ENCODE data around the gene SUFU.

SUFU gene

DNA sequence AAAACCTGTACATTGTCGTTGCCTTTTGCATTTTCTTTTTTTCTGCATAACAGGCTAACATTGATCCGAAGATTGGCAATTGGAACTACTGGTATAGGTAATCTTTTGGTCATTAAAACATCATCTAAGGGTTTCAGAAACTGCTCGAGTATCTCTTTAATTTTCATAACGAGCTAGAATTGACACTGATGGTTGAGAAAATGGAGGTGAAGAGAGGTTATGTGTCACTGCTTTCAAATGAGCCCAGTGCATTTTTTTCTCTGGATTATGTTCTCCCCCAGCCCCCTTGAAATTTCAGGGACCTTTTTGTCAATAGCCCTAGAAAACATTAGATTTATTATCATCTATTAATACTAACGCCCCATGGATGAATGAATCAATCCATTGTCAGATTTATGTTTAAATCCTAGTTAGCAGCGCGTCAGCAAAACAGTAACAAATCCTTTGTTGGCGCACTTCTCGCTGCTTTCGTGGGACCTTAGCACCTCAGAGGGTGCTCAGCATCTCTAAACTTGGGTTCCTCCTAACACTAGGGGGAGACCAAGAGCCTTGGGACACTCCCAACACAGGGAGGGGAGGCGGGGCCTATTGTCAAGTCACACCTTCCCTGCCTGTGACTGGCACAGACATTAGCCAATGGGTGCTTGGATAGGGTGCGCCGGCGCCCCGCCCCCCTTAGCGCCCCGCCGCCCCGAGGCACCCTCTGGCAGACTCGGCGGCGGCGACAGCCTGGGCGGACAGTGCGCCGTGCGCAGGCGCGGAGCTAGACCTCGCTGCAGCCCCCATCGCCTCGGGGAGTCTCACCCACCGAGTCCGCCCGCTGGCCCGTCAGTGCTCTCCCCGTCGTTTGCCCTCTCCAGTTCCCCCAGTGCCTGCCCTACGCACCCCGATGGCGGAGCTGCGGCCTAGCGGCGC lies at the start of gene SUFU:
Gene SUFU, plus strand, starts transcription at position 709 of the 915 bp plus-strand sequence. Its CDS starts 181 bp downstream, at position 890.
- peak; percentile 55 for DNase-seq

- peak; percentile 0 for DNase-seq
These were observed 48.9 kb upstream of the SUFU start for GRCh38 chr10:102454662-102455487.

DNA sequence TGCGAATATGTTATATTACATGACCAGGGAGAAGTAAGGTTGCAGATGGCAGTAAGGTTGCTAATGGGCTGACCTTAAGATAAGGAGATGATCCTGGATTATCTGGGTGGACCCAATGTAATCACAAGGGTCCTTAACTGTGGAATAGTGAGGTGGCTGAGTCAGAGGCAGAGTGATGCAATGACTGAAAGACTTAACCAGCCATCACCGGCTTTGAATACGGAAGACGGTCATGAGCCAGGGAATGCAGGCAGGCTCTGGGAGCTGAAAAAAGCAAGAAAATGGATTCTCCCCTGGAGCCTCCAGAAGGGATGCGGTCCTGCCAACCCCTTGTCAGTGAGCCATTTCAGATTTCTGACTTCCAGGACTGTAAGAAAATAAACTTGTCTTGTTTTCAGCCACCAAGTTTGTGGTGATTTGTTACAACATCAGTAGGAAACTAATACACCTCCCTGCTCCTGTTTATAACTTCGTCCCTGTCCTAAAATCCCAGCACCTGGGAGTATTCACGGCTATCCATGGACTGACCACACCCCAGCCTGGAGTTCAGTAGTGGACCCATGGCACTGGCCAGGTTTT lies 47.8 kb upstream of the SUFU start:
- no peak for DNase-seq

GRCh38 chr10:102457591-102458150 lies 46.1 kb upstream of the SUFU start:
- DNase-seq = no peak

DNA sequence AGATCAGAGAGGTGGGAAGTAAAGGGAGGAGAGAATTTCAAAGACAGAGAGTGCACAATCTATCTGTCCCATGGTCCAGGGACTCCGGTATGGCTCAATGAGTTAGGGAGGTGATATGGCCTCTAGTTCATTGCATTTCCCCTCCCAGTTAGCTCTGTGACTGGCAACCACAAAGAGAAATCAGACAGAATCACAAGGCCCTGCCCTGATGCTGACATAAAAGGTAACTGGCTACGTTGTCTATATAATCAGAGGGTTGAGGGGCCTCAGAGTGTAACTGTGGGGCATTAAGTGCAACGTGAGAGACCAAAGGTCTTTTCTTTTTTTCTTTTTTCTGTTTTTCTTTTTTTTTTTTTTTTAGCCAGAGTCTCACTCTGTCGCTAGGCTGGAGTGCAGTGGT lies 45.1 kb upstream of the SUFU start:
- no peak for DNase-seq

- DNase-seq = no peak
These were observed 43.0 kb upstream of the SUFU start for GRCh38 chr10:102460836-102461186.

DNA sequence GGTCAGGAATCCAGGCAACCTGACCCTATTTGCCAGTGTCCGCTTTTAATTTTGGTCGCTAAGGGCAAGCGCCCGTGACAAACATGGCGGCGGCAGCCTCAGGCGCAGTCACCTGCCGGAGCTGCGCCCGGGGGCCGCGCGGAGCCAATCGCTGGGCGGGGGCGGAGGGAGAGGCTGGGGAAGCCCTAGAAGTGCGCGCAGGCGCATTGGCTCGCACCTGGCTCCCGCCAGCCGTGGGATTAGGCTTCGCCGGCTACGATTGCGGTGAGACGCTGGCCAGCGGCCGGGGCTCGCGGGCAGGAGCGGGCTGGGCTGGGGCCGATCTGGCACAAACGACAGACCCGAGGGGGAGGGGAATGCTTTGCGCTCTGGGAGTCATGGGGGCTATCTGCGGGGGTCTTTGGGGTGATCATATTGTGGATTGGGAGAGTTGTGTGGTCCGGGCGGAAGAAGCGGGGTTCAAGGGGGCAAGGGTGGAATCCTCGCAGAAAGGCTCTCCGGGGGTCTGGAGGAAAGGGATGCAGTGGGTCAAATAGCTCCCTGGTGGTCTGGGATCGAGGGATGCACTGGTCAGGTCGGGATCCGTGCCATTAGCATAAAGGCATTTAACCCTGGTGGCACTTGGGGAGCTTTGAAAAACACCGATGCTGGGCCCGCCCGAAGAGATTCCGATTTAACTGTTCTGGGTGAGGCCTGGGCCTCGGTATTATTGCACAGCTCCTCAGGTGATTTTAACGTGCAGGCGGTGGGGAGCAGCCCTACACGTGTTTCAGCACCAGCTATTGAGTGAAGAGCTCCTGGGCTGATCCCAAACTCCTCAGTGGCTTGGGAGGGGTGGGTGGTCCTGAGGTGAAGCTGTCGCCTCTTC lies 42.4 kb upstream of the SUFU start:
- peak; percentile 34 for DNase-seq

DNA sequence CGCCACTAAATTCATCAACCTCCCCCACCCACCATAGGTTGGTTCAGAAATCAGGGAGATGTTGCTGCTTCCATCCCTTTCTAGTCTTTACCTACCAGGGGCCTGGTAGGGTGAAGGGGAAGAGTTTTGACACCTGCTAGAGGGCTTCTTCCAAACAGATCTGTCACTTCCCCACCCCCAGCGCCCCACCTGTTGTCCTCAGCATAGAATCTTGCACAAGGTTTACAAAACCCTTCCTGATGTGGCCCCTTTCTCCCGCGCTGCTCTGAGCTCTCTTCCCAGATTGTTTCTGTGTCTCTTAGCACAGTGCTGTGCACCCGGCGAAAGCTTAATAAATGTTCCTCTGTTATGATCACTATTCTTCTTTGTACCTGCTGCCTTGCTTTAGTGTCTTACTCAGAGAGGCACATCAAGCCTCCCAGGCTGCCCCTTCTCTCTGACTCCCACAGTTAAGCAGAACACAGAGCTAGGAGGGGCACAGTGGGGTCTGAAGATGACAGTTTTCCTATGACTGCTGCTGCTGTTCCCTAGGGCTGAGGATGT lies 41.2 kb upstream of the SUFU start:
- no peak for DNase-seq

DNA sequence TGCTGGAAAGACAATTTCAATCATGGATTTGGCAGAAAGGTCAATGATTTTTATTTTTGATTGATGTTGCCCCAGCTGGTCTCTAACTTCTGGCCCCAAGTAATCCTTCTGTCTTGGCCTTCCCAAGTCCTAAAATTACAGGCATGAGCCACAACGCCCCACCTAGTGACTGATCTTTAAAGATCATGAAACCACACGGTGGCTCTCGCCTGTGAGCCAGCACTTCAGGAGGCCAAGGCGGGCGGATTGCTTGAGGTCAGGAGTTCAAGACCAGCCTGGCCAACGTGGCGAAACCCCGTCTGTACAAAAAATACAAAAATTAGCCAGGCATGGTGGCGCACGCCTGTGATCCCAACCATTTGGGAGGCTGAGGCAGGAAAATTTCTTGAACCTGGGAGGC lies 39.8 kb upstream of the SUFU start:
- no peak for DNase-seq

DNA sequence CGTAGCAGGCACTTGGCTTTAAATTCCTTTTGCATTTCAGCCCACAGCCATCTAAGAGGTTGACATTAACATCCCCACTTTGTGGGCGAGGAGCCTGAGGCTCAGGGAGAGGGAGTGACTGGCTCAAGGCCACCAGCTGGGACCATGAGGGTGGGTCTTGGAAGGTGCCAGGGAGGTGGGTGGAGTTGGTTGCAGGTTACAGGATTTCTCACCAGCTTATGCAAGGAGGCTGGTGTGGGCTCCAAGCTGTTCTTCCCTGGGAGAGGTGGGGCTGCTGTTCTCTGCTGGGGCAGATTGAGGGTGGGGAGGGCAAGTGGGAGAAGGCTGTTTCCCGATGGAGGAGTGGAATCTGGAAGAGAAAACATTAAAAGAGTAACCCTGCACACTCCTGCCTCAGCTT lies 38.3 kb upstream of the SUFU start:
- no peak for DNase-seq

DNA sequence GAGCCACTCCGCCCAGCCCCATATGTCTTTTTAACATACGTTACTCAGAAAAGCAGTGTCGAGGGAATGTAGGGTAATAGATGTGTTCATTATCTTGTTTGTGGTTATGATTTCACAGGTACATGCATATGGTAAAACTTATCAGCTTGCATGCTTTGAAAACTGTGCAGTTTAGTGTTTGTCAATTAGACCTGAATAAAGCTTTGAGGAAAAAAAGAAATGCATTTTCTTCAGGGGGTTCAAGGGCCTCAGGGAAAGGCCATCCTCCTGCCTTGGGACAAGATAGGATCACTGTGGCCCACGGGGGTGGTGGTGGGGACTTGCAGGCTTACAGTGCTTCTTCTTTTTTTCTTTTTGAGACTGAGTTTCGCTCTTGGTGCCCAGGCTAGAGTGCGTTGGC lies 36.5 kb upstream of the SUFU start:
- no peak for DNase-seq

DNA sequence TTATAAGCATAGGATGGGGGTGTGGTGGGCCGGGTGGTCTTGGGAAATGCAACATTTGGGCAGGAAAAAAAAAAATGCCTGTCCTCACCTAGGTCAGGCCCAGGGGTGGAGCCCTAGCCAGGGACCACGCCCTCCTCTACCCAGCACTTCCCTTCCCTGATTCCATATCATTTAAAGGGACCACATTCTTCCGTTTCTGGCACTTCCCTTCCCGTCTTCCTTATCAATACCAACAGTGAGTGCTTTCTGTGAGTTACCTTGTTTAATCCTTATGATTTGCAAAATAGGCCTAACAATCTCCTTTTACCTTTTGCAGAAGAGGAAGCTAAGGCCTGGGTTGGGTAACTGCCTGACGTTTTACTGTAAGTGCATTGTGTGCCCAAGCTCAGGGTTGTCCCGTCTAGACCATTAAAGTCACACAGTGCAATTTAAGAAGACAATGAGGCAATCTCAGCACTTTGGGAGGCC lies 35.8 kb upstream of the SUFU start:
- DNase-seq = no peak

DNA sequence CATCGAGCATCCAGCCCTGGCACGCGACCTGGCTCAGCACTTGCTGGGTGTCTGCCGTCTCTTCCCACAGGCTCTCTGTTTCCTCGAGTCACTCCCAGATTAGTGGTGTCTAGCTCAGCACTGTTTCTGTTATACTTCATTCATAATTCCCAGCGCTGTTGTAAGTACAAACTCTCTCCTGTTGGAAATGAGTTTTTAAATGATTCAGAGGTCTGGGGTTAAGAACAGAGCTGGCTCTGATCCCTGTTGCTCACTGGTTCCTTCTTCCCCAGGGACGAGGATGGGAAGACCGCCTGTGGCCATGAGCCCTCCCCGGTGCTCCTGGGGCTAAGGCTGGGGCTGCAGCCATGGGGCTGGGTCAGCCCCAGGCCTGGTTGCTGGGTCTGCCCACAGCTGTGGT lies 35.1 kb upstream of the SUFU start:
- no peak for DNase-seq

DNA sequence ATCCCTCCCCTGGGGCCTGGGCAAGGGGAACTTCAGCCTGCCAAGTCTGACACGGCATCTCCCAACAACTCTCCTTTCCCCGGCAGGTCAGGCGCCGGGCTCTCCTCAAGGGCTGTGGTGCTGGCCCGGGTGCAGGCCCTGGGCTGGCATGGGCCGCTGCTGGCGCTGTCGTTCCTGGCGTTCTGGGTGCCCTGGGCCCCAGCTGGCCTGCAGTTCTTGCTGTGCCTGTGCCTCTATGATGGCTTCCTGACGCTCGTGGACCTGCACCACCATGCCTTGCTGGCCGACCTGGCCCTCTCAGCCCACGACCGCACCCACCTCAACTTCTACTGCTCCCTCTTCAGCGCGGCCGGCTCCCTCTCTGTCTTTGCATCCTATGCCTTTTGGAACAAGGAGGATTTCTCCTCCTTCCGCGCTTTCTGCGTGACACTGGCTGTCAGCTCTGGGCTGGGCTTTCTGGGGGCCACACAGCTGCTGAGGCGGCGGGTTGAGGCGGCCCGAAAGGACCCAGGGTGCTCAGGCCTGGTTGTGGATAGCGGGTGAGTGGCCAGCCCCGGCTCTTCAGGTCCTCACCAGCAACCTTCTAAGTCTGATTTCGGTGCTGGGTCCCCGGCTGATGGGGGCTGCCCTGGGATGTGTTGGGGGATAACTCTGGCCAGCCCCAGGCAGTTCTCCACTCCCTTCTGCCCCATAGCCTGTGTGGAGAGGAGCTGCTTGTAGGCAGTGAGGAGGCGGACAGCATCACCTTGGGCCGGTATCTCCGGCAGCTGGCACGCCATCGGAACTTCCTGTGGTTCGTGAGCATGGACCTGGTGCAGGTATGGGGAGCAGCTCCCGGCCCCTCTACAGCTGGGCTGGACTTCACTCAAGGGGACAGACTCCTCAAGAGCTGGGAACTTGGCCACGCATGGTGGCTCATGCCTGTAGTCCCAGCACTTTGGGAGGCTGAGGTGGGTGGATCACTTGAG lies 32.9 kb upstream of the SUFU start:
- DNase-seq = no peak

- DNase-seq = no peak
These were observed 30.1 kb upstream of the SUFU start for GRCh38 chr10:102473445-102474331.

DNA sequence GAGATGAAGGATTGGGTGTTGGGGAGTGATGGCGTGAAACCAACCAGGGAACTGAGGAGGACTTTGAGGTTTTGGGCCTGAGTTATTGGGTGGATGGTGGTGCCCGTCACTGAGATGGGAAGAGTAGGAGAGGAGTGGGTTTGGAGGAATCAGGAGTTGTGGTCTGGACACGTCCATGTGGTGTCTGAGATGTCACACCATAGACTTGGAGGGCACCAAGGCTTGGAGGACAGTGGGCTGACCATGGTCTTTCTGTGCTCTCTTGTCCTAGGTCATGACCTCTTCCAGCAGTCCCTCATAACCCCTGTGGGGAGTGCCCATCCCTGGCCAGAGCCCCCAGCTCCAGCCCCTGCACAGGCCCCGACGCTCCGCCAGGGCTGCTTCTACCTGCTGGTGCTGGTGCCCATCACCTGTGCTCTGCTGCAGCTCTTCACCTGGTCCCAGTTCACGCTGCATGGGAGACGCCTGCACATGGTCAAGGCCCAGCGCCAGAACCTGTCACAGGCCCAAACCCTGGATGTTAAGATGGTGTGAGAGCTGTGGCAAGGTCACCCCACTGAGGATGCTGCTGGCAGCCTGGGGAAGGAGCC lies 28.2 kb upstream of the SUFU start:
- DNase-seq = no peak

DNA sequence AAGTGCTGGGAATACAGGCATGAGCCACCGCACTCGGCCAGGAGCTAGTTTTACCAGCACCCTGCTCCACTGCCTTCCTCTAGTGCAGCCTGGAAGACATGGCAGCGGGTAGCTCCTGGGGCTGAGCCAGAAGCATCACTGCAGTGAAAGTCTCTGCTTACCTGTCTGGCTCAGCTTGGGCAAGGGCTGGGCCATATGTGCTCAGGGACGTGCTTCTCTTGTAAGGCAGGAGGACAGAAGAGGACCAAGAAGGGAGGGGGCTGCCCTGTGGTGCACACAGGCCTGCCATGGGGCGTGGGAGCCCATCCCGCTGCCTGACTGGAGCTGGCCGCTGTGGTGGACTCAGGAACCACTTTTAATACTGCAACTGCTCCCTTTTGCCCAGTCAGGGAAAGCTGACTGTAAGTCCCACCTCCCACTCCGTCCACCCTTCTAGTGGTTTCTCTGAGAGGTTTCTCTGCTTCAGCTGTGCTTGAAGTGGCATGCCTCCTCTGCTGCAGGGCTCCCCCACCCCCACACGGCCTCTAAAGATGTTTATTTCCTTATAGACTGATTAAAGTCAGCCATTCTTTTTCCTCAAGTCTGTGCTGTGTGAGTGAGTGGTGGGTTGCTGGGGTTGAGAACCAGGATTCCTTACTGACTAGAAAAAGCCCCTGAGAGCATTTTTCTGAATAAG lies 27.2 kb upstream of the SUFU start:
- peak; percentile 35 for DNase-seq

DNA sequence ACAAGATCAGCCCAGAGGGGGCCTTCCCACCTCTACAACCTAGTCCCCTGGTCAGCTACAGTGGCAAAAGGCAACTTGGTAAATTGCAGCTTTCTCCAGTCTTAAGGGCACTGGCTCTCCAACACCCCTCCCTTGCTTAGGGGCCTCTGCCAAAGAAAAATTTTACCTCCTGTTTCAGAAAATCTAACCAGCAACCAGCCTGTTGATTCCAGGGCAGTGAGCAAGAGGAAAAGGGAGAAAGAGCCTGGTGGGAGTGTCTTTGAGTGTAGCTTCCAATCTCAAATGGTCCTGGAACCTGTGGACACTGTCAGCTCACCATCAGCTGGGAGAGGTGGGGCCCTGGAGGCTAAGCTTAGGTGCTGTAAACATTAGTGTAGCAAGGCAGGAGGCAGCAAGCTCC lies 24.1 kb upstream of the SUFU start:
- DNase-seq = no peak

DNA sequence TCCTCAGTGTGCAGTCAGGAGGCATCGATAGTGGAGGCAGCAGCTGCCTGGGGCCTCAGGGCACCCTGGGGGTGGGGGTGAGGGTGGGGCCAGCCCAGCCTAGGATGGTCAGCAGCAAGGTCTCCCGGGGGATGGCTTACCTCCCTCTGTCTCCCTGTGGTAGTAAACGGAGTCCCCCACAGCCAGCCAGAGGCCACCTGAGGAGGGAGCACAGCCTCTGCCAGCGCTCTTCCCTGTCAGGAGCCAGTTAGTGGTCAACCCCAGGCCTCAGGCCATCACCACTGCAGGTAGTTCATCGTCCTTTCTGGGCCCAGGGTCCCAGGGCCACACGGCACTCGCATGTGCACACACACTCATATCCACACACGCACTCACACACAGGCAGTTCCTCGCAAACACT lies 23.4 kb upstream of the SUFU start:
- DNase-seq = no peak
